ENCODE data around the gene IRF3.

The IRF3 gene

DNA sequence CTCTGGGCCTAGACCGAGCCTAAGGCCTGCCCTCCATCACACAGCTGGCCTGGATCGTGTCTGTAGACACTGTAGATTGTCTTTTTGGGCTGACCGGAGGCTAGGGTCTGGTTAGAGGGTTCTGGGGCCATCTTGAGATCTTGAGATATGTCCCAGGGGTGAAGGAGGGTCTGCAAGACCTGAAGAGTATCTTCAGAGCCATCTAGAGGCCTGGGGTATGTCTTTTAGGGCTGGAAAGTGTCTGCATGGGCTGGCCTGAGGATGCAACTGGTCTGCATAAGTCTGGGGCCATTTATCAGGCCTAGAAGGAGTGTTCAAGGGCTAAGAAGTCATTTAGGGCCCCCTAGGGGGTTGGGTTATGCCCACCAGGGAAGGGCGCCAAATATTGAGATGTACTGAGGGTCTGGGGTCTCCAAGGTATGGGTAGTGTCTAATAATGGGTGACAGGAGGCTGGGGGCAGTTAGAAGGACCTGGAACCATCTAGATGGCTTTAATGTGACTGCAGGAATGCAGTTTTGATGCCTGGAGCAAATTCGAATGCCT lies 23.1 kb downstream of the IRF3 start:
- H3K4me3 ChIP-seq (ENCODE audit: low read length) = peak overlapping the region; percentile 98
- no peak for DNase-seq (ENCODE audit: low read depth)
- no peak for TF ChIP-seq CTCF (conservative IDR thresholded peaks at IDR 0.05; ENCODE audit: low read length)

- no peak for TF ChIP-seq CTCF (conservative IDR thresholded peaks at IDR 0.05; ENCODE audit: low read length)
- DNase-seq (ENCODE audit: low read depth) = peak; percentile 100
- peak within 1 kb of the TSS; percentile 98 for H3K4me3 ChIP-seq (ENCODE audit: low read length)
Measured at GRCh38 chr19:49641688-49642491, 23.8 kb downstream of the IRF3 start, which contains the start of gene SCAF1. SCAF1 (plus strand) TSS chr19:49642209; CDS start chr19:49645027, 2,818 bp downstream.

- no peak for TF ChIP-seq CTCF (conservative IDR thresholded peaks at IDR 0.05; ENCODE audit: low read length)
- peak within 1 kb of the TSS; percentile 87 for H3K4me3 ChIP-seq (ENCODE audit: low read length)
- peak; percentile 100 for DNase-seq (ENCODE audit: low read depth)
Measured at GRCh38 chr19:49640113-49640898, 25.4 kb downstream of the IRF3 start, which contains the start of gene RRAS. RRAS (minus strand) TSS chr19:49640143; CDS start chr19:49640098, 45 bp downstream.

DNA sequence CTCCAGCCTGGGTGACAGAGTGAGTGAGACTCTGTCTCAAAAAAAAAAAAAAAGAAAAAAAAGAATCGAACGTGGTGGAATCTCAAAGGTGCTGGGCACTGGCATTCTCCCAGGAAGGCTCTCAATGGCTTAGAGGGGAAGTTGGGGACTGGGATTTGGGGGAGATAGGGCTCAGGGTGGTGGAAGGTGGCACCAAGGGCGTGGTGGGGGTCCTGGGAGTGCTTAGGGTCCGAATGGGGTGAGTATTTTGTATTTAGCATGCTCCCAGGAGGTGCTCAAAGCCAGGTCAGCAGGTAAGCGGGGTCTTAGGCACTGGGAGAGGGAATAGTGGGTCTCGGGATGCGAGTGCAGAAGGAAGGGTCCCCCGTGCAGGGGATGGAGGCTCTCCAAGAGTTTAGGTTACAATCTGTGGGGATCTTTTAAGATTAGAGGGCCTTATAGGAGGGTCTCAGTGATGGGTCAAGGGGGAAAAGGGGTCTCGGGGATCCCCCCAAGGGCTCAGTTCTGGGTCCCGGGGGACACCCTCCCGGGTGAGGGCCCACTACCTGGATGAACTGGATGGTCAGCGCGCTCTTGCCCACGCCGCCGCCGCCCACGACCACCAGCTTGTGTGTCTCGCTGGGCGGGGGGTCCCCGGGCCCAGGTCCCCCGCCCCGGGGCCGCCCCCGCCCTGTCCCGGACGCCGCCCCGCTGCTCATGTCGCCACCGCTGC lies 26.1 kb downstream of the IRF3 start:
- peak overlapping the region; percentile 87 for H3K4me3 ChIP-seq (ENCODE audit: low read length)
- no peak for TF ChIP-seq CTCF (conservative IDR thresholded peaks at IDR 0.05; ENCODE audit: low read length)
- DNase-seq (ENCODE audit: low read depth) = no peak

DNA sequence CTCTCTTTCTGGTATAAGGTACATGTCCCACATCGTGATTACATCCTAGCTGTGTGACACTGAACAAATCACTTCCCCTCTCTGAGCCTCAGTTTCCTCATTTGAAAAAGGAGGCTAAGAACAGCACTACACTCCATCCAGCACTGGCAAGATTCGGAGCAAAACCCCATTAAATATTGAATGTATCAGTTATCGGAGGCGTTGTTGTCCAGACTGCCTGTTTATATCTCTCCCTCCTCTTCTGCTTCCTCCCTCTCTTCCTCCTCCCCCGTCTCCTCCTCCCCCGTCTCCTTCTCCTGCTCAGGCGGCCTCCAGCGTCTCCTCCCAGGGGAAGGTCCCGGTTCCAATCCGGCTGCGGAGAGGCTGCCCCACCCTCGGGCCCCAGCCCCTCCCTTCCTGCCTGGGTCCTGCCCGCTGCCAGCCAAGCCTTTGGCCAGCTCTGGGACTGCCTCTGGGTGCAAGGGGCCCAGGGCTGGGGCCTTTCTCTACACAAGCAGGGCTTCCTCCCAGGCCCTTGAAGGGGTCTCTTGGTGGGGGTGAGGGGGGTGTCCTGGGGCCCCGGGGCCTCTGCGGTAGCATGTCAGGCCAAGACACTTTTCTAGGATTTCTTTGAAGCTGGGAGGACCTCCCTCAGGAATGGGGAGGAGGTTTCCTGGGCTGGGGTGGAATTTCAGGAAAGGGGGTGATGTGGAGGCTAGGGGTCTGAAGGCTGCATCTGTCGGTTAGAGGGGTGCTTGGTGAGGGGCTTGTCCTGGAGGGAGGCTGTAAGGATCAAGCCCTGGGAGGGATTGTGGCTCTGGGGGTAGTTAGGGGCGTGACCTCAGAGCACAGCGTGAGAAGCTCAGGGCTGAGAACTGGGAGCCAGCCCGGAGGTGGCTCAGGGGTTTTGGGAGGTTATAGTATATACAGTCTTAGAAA lies 27.6 kb downstream of the IRF3 start:
- H3K4me3 ChIP-seq (ENCODE audit: low read length) = peak overlapping the region; percentile 87
- no peak for TF ChIP-seq CTCF (conservative IDR thresholded peaks at IDR 0.05; ENCODE audit: low read length)
- peak; percentile 82 for DNase-seq (ENCODE audit: low read depth)

Data from AG10803 (cell line).